ENCODE results near the gene CYB561. TPM values are rescaled to one million over a fixed set of nuclear protein-coding genes. Genes with fewer than 3 reads are reported as not detected.
A peak's percentile ranks its signal among the peaks of the same experiment; 100 is the strongest.

CYB561 gene
- total RNA-seq, 4 donors from 2014 or later: 21.4 to 52.5 (median 35.0) TPM

DNA sequence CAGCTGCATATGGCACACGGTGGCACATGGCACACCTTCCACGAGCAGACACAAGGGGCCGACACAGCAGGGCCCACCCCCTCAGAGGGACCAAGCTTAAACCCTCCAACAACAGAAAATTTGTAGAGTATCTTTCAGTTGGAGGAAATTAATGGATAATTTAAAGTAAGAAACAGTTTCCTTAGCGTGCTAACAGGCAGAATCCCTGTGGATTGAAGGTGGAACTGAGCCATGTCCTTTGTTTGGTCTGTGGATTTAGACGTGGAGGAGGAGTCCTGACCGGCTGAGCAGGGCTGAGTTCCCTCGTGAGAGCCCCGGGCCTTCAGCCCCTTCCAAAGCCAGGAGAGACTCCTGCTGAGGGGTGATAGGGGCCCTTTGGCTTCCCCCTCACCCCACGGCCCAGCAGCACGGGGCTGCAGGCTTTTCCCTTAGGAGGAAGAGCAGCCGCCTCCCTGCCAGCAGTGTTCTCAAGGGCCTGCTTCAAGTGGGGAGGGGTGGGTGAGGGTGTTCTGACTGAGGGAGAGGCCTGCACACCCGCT lies 1.4 kb upstream of the CYB561 start:
- 39 to 47% methylated on average over 11 to 12 of the region's 12 CpGs for WGBS, 2 donors
- TF ChIP-seq, protein P1, sequence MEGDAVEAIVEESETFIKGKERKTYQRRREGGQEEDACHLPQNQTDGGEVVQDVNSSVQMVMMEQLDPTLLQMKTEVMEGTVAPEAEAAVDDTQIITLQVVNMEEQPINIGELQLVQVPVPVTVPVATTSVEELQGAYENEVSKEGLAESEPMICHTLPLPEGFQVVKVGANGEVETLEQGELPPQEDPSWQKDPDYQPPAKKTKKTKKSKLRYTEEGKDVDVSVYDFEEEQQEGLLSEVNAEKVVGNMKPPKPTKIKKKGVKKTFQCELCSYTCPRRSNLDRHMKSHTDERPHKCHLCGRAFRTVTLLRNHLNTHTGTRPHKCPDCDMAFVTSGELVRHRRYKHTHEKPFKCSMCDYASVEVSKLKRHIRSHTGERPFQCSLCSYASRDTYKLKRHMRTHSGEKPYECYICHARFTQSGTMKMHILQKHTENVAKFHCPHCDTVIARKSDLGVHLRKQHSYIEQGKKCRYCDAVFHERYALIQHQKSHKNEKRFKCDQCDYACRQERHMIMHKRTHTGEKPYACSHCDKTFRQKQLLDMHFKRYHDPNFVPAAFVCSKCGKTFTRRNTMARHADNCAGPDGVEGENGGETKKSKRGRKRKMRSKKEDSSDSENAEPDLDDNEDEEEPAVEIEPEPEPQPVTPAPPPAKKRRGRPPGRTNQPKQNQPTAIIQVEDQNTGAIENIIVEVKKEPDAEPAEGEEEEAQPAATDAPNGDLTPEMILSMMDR (IDR thresholded peaks at IDR 0.05): no peak
- TF ChIP-seq POLR2A (IDR thresholded peaks at IDR 0.05) (no peak), EP300 (IDR thresholded peaks at IDR 0.05) (no peak)
- H3K27me3 ChIP-seq: no peaks in the 10 kb centered on the region
- peak overlapping the region; percentile 71 to 93 (median 92) for H3K27ac ChIP-seq
- no peaks in the 10 kb centered on the region for H3K36me3 ChIP-seq
- DNase-seq (ENCODE audit: low spot score in 2 of 2): no peak
- no peaks in the 10 kb centered on the region for H3K9me3 ChIP-seq
- peak overlapping the region in 1 of 4 donors; percentile 81 for H3K4me3 ChIP-seq
- peaks cover 0 to 32% (median 22%) of the 10 kb centered on the region in 4 donors for H3K4me1 ChIP-seq

DNA sequence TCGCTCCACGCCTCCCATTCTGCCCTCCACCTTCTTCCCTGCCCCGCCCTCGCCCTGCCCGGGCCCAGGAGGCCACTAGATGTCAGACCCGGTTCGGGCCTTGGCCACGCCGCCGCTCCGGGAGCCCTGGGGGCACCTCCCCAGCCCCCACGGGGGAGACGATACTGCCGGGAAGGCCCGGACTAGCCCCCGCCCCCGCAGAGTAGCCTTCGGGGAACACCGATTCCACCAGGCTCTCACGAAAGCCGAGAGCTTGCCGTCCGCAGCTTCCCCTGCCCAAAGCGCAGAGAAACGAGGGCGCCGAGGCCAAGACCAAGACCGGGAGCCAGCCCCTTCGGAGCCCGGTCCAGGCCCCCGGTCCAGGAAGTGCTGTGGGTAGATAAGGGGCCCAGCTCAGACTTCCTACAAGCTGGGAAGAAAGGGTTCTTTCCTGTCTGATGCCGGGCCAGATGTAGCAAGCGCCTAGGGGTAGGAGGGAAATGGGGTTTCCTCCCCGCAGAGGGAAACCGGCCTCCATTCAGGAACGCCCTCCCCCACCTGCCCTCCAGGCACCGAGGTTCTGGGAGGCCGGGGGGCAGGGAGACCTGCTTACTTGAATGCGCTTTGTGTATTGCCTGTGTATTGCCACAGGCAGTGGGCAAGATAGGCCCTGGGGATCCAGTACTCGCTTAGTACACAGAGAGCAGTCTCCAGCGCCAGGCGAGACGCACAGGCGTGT lies 806 bp upstream of the CYB561 start:
- Histone ChIP-seq H3K4me1 (peaks cover 0 to 35% (median 22%) of the 10 kb centered on the region in 4 donors), H3K9me3 (no peaks in the 10 kb centered on the region), H3K27ac (peak overlapping the region; percentile 71 to 93 (median 92)), H3K36me3 (no peaks in the 10 kb centered on the region), H3K27me3 (no peaks in the 10 kb centered on the region), H3K4me3 (peak overlapping the region; percentile 68 to 92 (median 82))
- peak; percentile 41 to 50 for DNase-seq (ENCODE audit: low spot score in 2 of 2)
- TF ChIP-seq, protein P1 (IDR thresholded peaks at IDR 0.05): peak in 2 of 5 experiments; percentile 20 to 21
- TF ChIP-seq EP300 (IDR thresholded peaks at IDR 0.05) (no peak), POLR2A (IDR thresholded peaks at IDR 0.05) (no peak)
- 20% methylated on average over 29 to 34 of the region's 44 CpGs for WGBS, 2 donors

DNA sequence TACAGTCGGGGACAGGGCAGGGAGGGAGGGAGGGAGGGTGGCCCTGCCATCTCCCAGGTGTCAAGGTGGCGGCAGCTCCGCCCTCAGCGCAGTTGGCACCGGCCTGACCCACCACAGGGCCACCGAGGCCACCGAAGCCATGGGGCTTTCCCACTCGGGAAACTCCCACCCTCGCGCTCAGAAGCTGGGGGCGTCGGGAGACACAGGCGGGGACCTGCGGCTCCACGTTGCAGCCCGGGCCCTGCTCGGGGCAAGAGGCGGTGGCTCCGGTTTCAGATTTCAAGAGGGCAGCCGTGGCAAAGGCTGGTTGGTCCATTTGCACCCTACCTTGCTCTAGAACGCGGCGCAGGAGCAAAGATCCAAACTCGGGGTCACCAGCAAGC lies 544 bp downstream of the CYB561 start:
- H3K9me3 ChIP-seq: no peaks in the 10 kb centered on the region
- peak overlapping the region; percentile 68 to 92 (median 82) for H3K4me3 ChIP-seq
- peaks cover 0 to 41% (median 22%) of the 10 kb centered on the region in 4 donors for H3K4me1 ChIP-seq
- H3K27ac ChIP-seq: peak overlapping the region; percentile 71 to 93 (median 92)
- WGBS, 2 donors: 6 to 7% methylated on average over 16 to 23 of the region's 24 CpGs
- DNase-seq (ENCODE audit: low spot score in 2 of 2): no peak
- H3K36me3 ChIP-seq: no peaks in the 10 kb centered on the region
- TF ChIP-seq EP300 (IDR thresholded peaks at IDR 0.05): no peak
- no peak for TF ChIP-seq POLR2A (IDR thresholded peaks at IDR 0.05)
- TF ChIP-seq, protein P1 (IDR thresholded peaks at IDR 0.05): no peak
- no peaks in the 10 kb centered on the region for H3K27me3 ChIP-seq

DNA sequence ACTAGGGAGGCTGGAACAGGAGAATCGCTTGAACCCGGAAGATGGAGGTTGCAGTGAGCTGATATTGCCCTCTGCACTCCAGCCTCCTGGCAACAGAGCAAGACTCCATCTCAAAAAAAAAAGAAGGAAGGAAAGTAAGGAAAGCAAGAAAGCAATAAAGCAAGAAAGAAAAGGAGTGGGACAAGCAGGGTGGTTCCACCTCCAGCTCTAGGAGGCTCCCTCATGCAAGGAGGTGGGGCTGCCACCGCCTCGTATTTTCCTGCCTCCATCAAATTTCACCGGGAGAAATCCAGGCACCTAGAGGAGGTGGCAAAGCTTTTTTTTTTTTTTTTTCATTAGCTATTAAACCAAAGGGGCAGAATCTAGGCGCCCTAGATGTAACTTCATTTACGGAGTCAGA lies 1.0 kb downstream of the CYB561 start:
- TF ChIP-seq EP300 (IDR thresholded peaks at IDR 0.05) (no peak), POLR2A (IDR thresholded peaks at IDR 0.05) (no peak)
- TF ChIP-seq, protein P1 (IDR thresholded peaks at IDR 0.05): no peak
- H3K4me1 ChIP-seq: peaks cover 0 to 46% (median 27%) of the 10 kb centered on the region in 4 donors
- H3K9me3 ChIP-seq: no peaks in the 10 kb centered on the region
- 68 to 71% methylated on average over 7 of the region's 7 CpGs for WGBS, 2 donors
- H3K27me3 ChIP-seq: no peaks in the 10 kb centered on the region
- H3K4me3 ChIP-seq: peak overlapping the region in 2 of 4 donors; percentile 81 to 84
- H3K27ac ChIP-seq: peak overlapping the region; percentile 71 to 93 (median 92)
- no peak for DNase-seq (ENCODE audit: low spot score in 2 of 2)
- H3K36me3 ChIP-seq: no peaks in the 10 kb centered on the region

DNA sequence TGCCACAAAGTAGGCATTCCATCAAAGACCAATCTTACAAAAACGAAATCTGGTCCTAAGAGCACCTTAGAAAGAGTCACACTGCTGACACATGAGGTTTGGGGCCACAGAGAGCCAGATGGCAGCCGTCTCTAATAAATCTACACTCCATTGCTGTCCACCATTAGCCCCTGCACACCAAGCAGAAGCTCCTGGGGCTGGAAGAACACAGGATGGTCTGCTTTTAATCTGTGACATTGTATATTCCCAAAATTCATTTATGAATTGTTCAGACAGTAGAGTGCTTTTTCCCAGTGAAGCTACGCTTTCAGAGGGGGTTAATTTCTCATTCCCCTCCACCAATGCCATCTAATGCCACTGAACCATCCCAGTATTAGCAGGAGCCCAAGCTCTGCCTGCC lies 1.6 kb downstream of the CYB561 start:
- 73 to 90% methylated on average over 3 of the region's 3 CpGs for WGBS, 2 donors
- peaks cover 0 to 50% (median 31%) of the 10 kb centered on the region in 4 donors for H3K4me1 ChIP-seq
- TF ChIP-seq POLR2A (IDR thresholded peaks at IDR 0.05): no peak

More for the DNA sequence above, 1.6 kb downstream of the CYB561 start:
- Histone ChIP-seq H3K27me3 (no peaks in the 10 kb centered on the region), H3K27ac (peak overlapping the region in 1 of 4 donors; percentile 3), H3K36me3 (no peaks in the 10 kb centered on the region), H3K4me3 (no peak overlapping the region), H3K9me3 (no peaks in the 10 kb centered on the region)
- no peak for DNase-seq (ENCODE audit: low spot score in 2 of 2)

Data from tibial nerve (tissue), 4 donors.